ENCODE results near the gene SLC25A10.
A peak's percentile ranks its signal among the peaks of the same experiment; 100 is the strongest.
"Not testable (repeated sequence)": the region's sequence is repeated elsewhere in the genome, so short reads cannot be mapped to it uniquely, and the experiment has no call there.

Gene SLC25A10

GRCh38 chr17:81722184-81723120 lies 10.4 kb downstream of the SLC25A10 start:
- no peak for DNase-seq (ENCODE audit: low read depth)

GRCh38 chr17:81723651-81724209 lies 11.6 kb downstream of the SLC25A10 start:
- no peak for DNase-seq (ENCODE audit: low read depth)

- DNase-seq (ENCODE audit: low read depth) = no peak
Observed at GRCh38 chr17:81725439-81725838, 13.4 kb downstream of the SLC25A10 start.

GRCh38 chr17:81726004-81726403 lies 13.9 kb downstream of the SLC25A10 start:
- no peak for DNase-seq (ENCODE audit: low read depth)

- no peak for DNase-seq (ENCODE audit: low read depth)
Observed at GRCh38 chr17:81727324-81728031, 15.4 kb downstream of the SLC25A10 start.

- DNase-seq (ENCODE audit: low read depth) = peak; percentile 56
Observed at GRCh38 chr17:81733507-81734404, 21.7 kb downstream of the SLC25A10 start.

GRCh38 chr17:81734405-81735263 lies 22.6 kb downstream of the SLC25A10 start:
- DNase-seq (ENCODE audit: low read depth) = no peak

GRCh38 chr17:81735264-81736102 lies 23.4 kb downstream of the SLC25A10 start:
- DNase-seq (ENCODE audit: low read depth) = no peak

GRCh38 chr17:81737947-81738800 lies 26.1 kb downstream of the SLC25A10 start:
- no peak for DNase-seq (ENCODE audit: low read depth)

GRCh38 chr17:81738801-81739393 lies 26.8 kb downstream of the SLC25A10 start:
- no peak for DNase-seq (ENCODE audit: low read depth)

- not testable (repeated sequence) for DNase-seq (ENCODE audit: low read depth)
Observed at GRCh38 chr17:81739593-81739992, 27.5 kb downstream of the SLC25A10 start.

GRCh38 chr17:81740395-81740961 lies 28.4 kb downstream of the SLC25A10 start:
- no peak for DNase-seq (ENCODE audit: low read depth)

GRCh38 chr17:81741049-81741593 lies 29.0 kb downstream of the SLC25A10 start:
- no peak for DNase-seq (ENCODE audit: low read depth)

GRCh38 chr17:81741594-81742452 lies 29.7 kb downstream of the SLC25A10 start:
- no peak for DNase-seq (ENCODE audit: low read depth)
